GM18498 (cell line): ENCODE data around the gene CENPA.
"Not testable (repeated sequence)": the region's sequence is repeated elsewhere in the genome, so short reads cannot be mapped to it uniquely, and the experiment has no call there.

Experiments
- ATAC-seq: cut with Tn5 transposase; IDR thresholded peaks from one replicate; pipeline ENCODE4 v1.9.1; 2021; ENCODE audit warnings: mild to moderate bottlenecking, moderate library complexity; ENCODE audit not compliant: unreplicated experiment

CENPA gene

DNA sequence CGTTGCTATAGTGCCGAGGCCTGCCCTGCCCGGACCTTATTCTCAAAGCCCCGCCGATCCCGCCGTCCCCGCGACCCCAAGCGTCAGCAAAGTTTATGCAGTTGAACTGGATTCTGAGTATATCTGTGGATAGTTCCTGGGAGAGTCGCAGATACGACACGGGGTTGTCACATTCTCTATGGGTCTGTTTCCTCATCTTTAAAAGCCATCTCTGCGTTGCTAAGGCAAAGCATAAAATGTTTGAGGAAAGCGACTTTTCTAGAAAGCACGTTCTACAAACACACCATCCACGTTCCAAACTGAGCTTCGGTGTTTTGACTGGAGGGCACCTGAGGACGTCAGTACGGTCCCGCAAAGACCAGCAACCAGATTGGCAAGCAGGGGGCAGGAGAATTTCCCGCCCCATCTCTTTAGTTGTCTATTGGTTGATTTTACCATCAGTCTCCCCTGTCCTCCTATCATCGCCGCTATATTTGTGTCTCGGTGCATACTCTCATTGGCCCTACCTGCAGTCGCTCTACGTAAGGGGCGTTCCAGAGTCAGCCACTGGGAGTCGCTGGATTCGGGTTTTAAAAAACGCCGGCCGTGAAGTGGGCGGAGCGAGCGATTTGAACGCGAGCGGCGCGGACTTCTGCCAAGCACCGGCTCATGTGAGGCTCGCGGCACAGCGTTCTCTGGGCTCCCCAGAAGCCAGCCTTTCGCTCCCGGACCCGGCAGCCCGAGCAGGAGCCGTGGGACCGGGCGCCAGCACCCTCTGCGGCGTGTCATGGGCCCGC lies at the start of gene CENPA:
CENPA (plus strand) TSS at position 626 of the 776 bp plus-strand sequence; CDS start at position 767, 141 bp downstream.
- peak; percentile 98 for ATAC-seq

DNA sequence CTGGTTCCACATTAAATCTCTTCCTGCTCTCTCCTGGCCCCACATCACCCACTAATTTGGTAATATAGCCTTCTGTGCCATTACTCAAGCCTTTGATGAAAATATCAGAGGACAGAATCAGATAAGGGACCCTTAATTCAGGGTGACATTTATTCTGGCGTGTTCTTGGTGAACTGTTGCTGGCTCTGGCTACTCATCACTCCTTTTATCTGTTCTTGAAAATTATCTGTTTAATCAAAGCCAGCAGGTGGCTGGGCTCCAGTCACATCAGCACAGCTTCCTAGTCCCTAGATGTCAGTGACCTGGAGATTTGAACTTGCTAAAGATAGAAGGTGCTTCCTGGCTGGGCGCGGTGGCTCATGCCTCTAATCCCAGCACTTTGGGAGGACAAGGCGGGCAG lies 48.6 kb upstream of the CENPA start:
- ATAC-seq = no peak

DNA sequence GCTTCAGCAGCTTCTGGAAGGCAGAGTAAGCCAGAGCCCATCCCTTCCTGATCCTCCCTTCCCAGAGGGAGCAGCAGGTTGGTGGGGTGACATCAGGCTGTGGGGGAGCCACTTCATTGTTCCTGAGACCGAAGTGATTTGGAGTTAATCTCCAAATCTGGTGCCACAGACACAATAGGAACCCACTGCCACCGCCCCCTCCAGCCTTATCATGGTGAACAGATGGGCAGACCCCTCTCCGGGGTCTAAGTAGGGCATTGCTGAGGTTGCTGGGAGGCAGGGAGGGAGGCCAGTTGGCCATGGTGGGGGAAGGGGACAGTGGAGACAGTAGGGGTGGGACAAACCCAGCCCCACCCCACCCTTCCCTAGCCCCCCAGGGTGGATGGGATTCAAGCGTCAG lies 47.4 kb upstream of the CENPA start:
- no peak for ATAC-seq

DNA sequence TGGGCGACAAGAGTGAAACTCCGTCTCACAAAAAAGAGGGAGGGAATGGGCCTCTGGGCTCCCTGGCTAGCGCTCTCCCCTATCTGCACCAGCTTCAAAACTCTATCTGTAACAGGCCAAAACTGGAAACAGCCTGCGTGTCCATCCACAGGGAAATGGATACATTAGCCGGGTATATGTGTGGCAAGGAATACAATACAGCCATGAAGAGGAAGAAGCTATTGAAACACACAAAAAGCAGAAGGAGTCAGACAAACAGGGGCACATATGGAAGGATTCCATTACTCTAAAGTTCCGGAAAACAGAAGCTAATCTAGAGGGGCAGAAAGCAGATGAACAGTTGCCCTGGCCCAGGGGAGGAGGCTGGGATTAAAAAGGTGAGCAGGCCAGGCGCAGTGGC lies 46.3 kb upstream of the CENPA start:
- no peak for ATAC-seq

DNA sequence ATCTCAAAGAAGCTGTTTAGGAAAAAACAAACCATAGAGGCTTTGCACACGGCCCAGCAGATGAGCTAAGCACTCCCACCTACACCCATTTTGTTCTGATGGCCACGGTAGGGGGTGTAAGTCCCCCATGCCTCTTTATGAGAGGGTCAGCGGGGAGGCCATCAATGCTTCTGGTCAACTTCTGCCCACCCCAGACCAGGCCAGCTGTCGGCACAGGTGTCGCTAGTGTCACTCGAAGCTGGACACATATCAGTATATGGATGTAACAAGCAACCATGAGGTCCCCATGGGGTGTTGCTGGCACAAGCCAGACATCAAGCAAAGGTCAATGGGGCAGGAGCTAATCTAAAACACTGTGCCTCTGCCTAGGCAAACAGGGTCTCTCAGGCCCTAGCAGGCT lies 45.5 kb upstream of the CENPA start:
- no peak for ATAC-seq

DNA sequence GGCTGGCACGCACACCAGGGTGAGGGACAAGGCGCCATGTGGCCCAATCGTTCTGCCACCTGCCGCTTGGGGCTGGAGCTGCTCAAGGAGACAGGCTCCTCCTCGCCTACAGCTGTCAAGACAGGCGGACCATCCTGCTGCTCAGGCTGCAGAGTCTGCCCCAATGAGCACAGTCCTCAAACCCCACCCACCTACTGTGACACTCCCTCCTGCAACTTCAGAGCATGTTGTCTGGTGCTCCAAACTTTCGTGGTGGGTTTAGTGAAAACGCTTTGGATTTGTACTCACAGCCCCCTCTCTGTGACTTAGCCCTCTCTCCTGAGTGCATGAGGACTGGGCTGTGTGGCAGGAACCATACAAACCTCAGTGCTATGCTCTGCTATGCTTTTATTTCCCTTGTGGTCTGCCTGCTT lies 45.0 kb upstream of the CENPA start:
- ATAC-seq = no peak

DNA sequence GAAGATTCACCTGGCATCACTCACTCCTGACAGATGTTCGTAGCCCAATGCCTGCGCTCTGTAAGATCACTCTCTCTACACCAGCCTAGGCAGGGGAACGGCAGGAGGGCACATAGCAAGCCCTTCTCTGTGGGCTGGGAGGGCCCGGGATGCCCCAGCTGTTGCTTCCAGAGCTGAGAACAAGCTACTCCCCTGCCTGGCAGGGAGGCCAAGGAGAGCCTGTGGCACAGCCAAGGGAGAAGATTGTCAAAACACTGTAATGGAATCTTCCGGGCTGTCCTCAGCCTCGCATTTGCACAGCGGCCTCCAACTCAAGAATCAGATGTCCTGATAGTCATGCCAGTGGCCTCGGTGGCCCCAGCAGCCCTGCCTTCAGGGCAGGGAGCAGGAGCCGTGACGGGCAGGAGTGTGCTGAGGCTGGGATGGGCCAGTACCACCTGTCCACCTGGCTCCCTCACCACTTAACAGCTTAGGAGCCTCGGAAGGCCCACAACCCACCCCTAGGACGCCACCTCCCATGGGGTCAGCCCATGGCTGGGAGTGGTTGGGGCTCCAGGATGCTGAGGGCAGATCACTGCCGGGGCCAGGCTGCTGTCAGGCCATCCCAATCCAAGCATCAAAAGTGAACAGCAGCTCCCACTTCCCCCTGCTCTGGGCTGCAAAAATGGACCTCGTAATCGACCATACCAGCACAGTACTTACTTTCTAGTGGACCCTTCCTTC lies 43.6 kb upstream of the CENPA start:
- no peak for ATAC-seq

DNA sequence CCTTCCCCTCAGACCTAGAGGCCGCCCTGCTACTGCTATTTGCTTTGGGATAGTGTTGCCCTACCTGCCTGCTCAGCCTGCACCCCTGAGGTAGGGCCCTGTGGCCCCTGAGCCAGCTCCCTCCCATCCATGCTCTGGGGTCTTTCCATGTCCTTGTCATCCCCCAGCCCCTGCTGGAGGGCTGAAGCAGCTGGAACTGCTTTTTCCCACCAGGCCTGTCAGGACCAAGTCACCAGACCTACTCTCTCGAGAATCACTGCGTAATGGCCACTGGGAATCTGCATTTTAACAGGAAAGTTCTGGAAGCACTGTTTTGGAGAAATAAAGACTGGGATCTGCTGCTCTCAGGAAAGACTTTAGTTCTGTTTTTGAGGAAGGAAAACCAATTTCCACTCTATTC lies 42.0 kb upstream of the CENPA start:
- ATAC-seq = no peak

DNA sequence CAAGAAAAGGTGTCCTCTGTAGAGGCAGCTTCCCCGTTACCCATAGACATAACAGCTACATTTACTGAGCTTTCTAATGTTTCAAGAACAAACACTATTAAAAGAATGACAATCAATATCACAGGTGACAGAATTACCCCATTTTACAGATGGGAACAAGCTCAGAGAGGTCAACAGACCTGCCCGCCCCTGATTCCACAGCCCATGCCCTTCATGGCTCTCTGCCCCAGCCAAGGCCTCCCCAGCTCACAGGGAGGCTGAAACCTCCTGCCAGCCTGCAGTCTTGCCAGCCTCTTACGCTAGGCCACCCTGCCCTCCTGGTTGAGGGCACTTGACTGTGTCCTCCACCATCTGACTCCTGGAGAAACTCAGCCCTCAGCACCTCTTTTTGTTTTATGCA lies 40.9 kb upstream of the CENPA start:
- ATAC-seq = no peak

DNA sequence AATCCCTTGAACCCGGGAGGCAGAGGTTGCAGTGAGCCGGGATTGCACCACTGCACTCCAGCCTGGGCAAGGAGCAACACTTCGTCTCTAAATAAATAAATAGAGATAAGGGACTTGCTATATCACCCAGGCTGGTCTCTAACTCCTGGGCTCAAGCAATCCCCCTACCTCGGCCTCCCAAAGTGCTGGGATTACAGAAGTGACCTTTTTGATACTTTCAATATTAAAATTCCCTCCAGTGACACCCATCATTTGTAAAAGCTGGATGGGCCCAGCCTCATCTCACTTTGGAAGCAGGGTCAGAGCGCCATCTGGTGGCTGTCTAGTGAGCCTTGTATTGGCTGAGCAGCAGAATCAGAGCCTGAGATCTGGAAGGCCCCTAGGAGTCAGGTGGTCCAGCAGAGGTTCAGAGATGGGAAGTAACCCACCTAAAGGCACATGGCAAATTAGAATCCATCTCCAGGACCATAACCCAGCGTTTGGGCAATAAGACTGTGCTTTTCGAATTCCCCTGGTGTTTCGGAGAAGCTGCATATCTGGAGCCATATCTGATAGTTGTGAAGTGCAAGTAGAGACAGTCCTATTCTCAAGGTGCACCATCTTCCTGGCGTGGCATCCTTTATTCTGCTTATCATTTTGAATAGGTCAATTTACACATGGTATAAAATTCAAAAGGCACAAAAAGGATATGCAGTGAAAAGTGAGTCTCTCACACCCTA lies 40.1 kb upstream of the CENPA start:
- ATAC-seq = no peak

DNA sequence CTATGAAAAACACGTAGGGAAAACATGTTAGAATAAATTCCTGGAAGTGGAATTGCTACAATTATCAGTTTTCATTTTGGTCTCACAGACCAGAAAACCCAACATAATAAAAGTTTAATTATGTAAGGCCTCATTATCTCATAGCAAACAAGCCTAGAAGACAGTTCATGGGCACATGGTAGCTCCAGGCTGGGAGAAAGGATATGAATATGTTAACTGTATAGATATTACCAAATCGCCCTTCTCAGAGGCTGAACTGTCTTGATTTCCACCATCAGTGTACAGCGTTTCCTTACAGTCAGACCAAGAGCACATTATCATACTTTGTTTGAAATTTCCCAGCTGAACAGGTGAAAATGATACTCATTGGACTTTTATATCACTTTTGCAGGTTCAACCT lies 38.9 kb upstream of the CENPA start:
- ATAC-seq = no peak

DNA sequence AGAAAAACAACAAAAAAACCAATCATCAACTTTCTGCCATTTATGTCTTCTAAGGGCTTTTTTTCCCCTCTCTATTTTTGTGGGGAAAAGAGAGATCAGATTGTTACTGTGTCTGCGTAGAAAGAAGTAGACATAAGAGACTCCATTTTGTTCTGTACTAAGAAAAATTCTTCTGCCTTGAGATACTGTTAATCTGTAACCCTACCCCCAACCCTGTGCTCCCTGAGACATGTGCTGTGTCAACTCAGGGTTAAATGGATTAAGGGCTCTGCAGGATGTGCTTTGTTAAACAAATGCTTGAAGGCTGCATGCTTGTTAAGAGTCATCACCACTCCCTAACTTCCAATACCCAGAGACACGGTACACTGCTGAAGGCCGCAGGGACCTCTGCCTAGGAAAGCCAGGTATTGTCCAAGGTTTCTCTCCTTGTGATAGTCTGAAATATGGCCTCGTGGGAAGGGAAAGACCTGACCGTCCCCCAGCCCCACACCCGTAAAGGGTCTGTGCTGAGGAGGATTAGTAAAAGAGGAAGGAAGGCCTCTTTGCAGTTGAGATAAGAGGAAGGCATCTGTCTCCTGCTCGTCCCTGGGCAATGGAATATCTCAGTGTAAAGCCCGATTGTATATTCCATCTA lies 36.0 kb upstream of the CENPA start:
- not testable (repeated sequence) for ATAC-seq

DNA sequence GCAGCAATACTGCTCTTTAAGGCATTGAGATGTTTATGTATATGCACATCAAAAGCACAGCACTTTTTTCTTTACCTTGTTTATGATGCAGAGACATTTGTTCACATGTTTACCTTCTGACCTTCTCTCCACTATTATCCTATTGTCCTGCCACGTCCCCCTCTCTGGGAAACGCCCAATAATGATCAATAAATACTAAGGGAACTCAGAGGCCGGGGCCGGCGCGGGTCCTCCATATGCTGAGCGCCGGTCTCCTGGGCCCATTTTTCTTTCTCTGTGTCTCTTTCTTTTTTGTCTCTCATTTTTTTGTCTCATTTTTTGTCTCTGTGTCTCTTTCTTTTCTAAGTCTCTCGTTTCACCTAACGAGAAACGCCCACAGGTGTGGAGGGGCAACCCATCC lies 35.4 kb upstream of the CENPA start:
- not testable (repeated sequence) for ATAC-seq

DNA sequence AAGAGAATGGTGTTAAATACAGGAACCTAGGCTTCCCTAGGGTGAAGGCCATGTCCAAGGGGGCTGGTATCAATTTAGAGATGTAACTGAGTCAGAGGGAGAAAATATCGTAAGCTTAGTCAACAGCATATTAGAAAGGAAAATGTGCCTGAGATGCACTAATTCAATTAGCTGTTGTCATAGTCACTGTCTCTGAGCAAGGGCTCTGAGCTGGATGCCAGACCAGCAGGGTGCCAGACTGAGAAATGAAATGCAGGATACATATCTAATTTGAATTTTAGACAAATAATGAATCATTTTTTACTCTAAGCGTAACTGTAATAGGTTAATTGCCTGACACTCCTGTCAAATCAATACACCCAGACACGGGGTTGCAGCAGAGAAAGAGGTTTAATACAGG lies 33.2 kb upstream of the CENPA start:
- ATAC-seq = no peak

DNA sequence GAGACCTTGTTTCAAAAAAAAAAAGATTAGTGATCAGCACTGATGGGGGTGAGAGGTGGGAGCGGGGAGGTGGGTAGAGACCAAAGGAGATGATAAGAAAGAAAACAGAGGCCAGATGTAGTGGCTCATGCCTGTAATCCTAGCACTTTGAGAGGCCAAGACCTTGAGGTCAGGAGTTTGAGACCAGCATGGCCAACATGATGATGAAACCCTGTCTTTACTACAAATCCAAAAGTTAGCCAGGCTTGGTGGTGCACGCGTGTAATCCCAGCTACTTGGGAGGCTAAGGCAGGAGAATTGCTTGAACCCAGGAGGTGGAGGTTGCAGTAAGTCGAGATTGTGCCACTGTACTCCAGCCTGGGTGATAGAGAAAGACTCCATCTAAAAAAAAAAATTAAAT lies 31.3 kb upstream of the CENPA start:
- no peak for ATAC-seq

DNA sequence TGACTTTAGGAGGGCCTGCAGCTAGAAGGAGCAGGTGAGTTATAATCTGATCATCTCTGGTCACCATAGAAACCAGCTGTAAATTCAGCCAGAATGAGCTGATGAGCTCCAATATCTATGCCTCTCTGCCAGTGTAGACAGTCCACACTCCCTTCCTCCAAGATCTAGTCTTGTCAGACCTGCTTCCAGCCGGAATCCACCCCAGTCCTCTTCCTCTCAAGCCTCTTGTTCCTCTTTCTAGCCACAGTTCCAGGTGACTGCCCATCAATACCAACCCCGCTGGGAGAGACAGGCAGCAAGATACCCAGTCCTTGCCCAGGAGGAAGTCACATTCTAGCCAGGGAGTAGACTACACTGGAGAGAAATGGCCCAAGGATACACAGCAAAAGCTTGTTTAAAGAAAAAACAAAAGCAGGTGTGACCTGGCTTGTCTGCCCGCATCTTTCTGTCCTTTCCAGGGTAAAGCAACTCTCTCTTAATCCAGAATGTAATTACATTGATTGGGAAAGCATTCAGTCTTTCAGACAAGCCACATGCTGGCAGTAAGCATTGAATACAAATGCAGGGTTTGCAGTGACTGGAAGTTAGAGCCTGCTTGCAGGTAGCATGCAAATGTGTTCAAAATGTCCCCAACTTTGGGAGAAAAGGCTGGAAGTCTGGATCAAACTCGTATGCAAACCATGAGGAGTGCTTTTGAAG lies 30.7 kb upstream of the CENPA start:
- no peak for ATAC-seq

DNA sequence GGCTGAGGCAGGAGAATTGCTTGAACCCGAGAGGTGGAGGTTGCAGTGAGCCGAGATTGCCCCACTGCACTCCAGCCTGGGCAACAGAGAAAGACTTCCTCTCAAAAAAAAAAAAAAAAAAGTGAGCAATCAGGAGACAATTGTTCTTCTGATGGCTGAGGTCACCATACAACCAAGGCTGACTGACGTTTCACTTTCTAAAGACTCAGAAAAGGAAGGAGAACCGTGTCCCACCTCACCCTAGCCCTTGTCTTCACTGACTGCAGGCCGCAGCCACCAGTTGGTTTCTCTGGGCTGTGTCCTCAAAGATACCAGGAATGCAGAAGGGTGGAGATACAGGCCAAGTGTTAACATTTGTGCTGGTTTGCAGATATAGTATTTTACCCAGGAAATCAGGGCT lies 29.5 kb upstream of the CENPA start:
- no peak for ATAC-seq

DNA sequence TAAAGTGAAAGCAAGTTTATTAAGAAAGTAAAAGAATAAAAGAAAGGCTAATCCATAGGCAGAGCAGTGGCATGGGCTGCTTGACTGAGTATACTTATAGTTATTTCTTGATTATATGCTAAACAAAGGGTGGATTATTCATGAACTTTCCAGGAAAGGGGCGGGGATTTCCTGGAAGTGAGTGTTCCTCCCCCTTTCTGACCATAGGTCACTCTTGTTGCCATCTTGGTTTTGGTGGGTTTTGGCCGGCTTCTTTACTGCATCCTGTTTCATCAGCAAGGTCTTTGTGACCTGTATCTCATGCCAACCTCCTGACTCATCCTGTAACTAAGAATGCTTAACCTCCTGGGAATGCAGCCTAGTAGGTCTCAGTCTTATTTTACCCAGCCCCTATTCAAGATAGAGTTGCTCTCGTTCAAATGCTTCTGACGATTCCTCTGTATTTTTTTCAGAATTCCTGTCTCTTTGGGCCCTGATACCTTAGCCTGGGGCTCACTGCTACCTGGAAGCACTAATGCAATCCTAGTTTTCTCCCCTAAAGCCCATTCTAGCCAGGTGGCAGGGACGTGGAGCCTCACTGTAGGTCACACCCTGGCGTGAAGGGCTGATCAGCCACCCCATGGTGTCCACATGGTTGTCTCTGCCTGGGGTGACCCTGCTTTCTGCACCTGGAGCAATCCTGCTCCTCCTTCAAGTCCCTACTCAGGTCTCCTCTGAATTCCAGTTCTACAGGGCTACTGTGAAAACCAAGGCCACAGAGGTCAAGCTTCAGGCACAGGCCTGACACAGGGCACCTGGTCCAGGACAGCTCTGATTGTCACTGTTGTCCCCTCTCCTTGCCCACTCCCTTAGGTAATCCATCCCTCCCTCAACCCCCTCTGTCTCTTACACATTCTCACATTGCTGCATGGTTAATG lies 27.7 kb upstream of the CENPA start:
- ATAC-seq = no peak

DNA sequence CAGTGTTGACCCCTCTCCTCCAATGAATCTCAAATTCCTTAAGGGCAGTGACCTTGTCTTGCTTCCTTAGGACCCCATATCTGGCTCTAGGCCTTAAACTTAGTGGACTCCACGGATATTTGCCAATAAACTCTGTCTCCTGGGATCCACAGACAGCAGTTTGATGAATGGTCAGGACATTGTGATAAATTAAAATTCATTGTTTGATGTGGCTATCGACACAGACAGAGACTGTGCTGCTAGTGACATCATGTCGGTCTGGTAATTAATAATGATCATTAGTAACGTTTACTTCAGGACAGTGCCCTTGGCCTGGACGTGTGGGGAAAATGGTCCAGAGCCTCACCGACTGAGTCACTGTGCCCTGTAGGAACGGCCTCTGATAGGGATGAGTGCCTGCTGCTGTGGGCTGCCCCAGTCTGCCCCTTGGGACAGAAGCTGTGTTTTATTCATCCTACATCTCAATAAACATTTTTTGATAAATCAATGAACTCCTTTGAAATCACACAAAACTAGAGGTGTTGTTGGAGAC lies 27.0 kb upstream of the CENPA start:
- no peak for ATAC-seq
